Thyroid gland (tissue), 4 donors: ENCODE results near the gene CAPZB. TPM values are rescaled to one million over a fixed set of nuclear protein-coding genes. Genes with fewer than 3 reads are reported as not detected.

ENCODE experiments used
- DNase-seq, 2 donors: peaks; one replicate each; pipeline ENCODE4 v3.0.0-alpha.2; 2019
- H3K27ac ChIP-seq, 3 donors: fragments of 200-600 bp; sonication (generic); 1 replicate in 2 of 3; 2 replicates in 1 of 3; pipeline ENCODE4 v1.5.1; 2016 to 2019; ENCODE audit warnings: mild to moderate bottlenecking in 1 of 3, moderate library complexity in 1 of 3
- H3K27me3 ChIP-seq: fragments of 200-600 bp; sonication (generic); one replicate; pipeline ENCODE4 v1.5.1; 2019
- H3K36me3 ChIP-seq, 2 donors: fragments of 200-600 bp; sonication (generic); one replicate each; pipeline ENCODE4 v1.5.1; 2016 to 2019
- H3K4me1 ChIP-seq, 2 donors: fragments of 200-600 bp; sonication (generic); one replicate each; pipeline ENCODE4 v1.5.1; 2017 to 2019
- H3K4me3 ChIP-seq, 3 donors: fragments of 200-600 bp; sonication (generic); replicated peaks in 1 of 3; 1 replicate in 2 of 3; 2 replicates in 1 of 3; pipeline ENCODE4 v1.5.1; 2016; ENCODE audit warnings: mild to moderate bottlenecking in 1 of 3
- H3K9me3 ChIP-seq: fragments of 200-600 bp; sonication (generic); one replicate; pipeline ENCODE4 v1.5.1; 2017
- CTCF ChIP-seq, 6 experiments: fragments of 200-600 bp in 3 of 6; fragments of 450-650 bp in 3 of 6; sonication (generic) in 3 of 6; IDR thresholded peaks; one replicate each; pipeline ENCODE4 v1.5.1; 2016 to 2019; ENCODE audit warnings: antibody characterized with exemption in 6 of 6, mild to moderate bottlenecking in 2 of 6, inconsistent platforms in 1 of 6, moderate library complexity in 1 of 6
- POLR2A ChIP-seq, 2 donors: fragments of 450-650 bp; IDR thresholded peaks; one replicate each; pipeline ENCODE4 v1.6.1; 2017; ENCODE audit warnings: antibody characterized with exemption in 2 of 2, mild to moderate bottlenecking in 2 of 2, moderate library complexity in 1 of 2
- WGBS, 2 donors: methylation state at CpG; one replicate each; pipeline ENCODE4 v1.1.5; 2017; 5-methylcytosine and 5-hydroxymethylcytosine counted together
- intact Hi-C: fragments of 100-400 bp; cut with DNase I; formaldehyde crosslinking; loops from one replicate; pipeline ENCODE4 v1.15.1; 2023
- total RNA-seq, 4 donors: library from RNA; depleted of rRNA; stranded (reverse); fragments of >200 nt; gene quantifications; one replicate each; pipeline ENCODE4 v1.2.3, GENCODE V29; 2016

The CAPZB gene
- total RNA-seq, 4 donors from 2014 or later, result 75.4 to 116 (median 93.1) TPM

- H3K27ac ChIP-seq, result peak overlapping the region in 2 of 3 donors; percentile 46 to 53
- peaks cover 48 to 69% of the 10 kb centered on the region in 2 donors for H3K4me1 ChIP-seq
- no peak for TF ChIP-seq CTCF (IDR thresholded peaks at IDR 0.05)
- WGBS, 2 donors, result 36 to 48% methylated on average over 4 of the region's 4 CpGs
- DNase-seq, result no peak
- H3K4me3 ChIP-seq, result no peak overlapping the region
- no peaks in the 10 kb centered on the region for H3K9me3 ChIP-seq
- H3K27me3 ChIP-seq, result no peaks in the 10 kb centered on the region
- peaks cover 0 to 3% of the 10 kb centered on the region in 2 donors for H3K36me3 ChIP-seq
- intact Hi-C loops, result no loop called here
These were observed 64.0 kb downstream of the CAPZB start for GRCh38 chr1:19421365-19421764.

- TF ChIP-seq POLR2A (IDR thresholded peaks at IDR 0.05) (no peak), CTCF (IDR thresholded peaks at IDR 0.05) (no peak)
- H3K27ac ChIP-seq, result peak overlapping the region in 2 of 3 donors; percentile 46 to 53
- H3K36me3 ChIP-seq, result peaks cover 0 to 3% of the 10 kb centered on the region in 2 donors
- DNase-seq, result no peak
- 92 to 97% methylated on average over 4 of the region's 4 CpGs for WGBS, 2 donors
- no peaks in the 10 kb centered on the region for H3K27me3 ChIP-seq
- no peak overlapping the region for H3K4me3 ChIP-seq
- intact Hi-C loops, result no loop called here
- H3K4me1 ChIP-seq, result peaks cover 42 to 64% of the 10 kb centered on the region in 2 donors
- no peaks in the 10 kb centered on the region for H3K9me3 ChIP-seq
These were observed 64.7 kb downstream of the CAPZB start for GRCh38 chr1:19420606-19421005.

GRCh38 chr1:19419691-19420090, 65.6 kb downstream of the CAPZB start:
- WGBS, 2 donors, result 78 to 79% methylated on average over 5 to 8 of the region's 9 CpGs
- H3K4me1 ChIP-seq, result peaks cover 35 to 64% of the 10 kb centered on the region in 2 donors
- intact Hi-C loops, result no loop called here
- TF ChIP-seq CTCF (IDR thresholded peaks at IDR 0.05) (no peak), POLR2A (IDR thresholded peaks at IDR 0.05) (no peak)
- no peak overlapping the region for H3K4me3 ChIP-seq
- no peaks in the 10 kb centered on the region for H3K27me3 ChIP-seq
- peak overlapping the region in 1 of 3 donors; percentile 54 for H3K27ac ChIP-seq
- no peaks in the 10 kb centered on the region for H3K9me3 ChIP-seq
- DNase-seq, result no peak
- H3K36me3 ChIP-seq, result peaks cover 0 to 3% of the 10 kb centered on the region in 2 donors

GRCh38 chr1:19418503-19418971, 66.8 kb downstream of the CAPZB start:
- peaks cover 0 to 3% of the 10 kb centered on the region in 2 donors for H3K36me3 ChIP-seq
- WGBS, 2 donors, result 82 to 93% methylated on average over 5 of the region's 5 CpGs
- no peaks in the 10 kb centered on the region for H3K27me3 ChIP-seq
- peaks cover 35 to 64% of the 10 kb centered on the region in 2 donors for H3K4me1 ChIP-seq
- H3K27ac ChIP-seq, result no peak overlapping the region
- intact Hi-C loops, result no loop called here
- no peaks in the 10 kb centered on the region for H3K9me3 ChIP-seq
- no peak for DNase-seq
- TF ChIP-seq CTCF (IDR thresholded peaks at IDR 0.05) (no peak), POLR2A (IDR thresholded peaks at IDR 0.05) (no peak)
- H3K4me3 ChIP-seq, result no peak overlapping the region

- Histone ChIP-seq H3K27me3 (no peaks in the 10 kb centered on the region), H3K4me1 (peaks cover 39 to 65% of the 10 kb centered on the region in 2 donors), H3K36me3 (peaks cover 0 to 3% of the 10 kb centered on the region in 2 donors), H3K4me3 (no peak overlapping the region), H3K27ac (no peak overlapping the region), H3K9me3 (no peaks in the 10 kb centered on the region)
- TF ChIP-seq CTCF (IDR thresholded peaks at IDR 0.05), result no peak
- intact Hi-C loops, result no loop called here
- 80 to 81% methylated on average over 6 of the region's 6 CpGs for WGBS, 2 donors
- no peak for DNase-seq
These were observed 68.3 kb downstream of the CAPZB start for GRCh38 chr1:19416921-19417470.
